HCT116 (cell line): Measurements from ENCODE around the gene RNF141. TPM values are rescaled to one million over a fixed set of nuclear protein-coding genes. Genes with fewer than 3 reads are reported as not detected.

ENCODE experiments used
- ATAC-seq: fragments of 200-7000 bp; cut with Tn5 transposase; 2 replicates; pipeline ENCODE4 v1.9.1; 2020; ENCODE audit warnings: mild to moderate bottlenecking, moderate library complexity
- BruUV-seq: library from RNA; stranded (reverse); fragments of 400-500 nt; replicated peaks from 2 replicates; lab custom pipeline; 2021; lab: Mats Ljungman, UMichigan
- CTCF ChIA-PET: fragments of 300-600 bp; sonication (Branson Sonifier 250); formaldehyde crosslinking; loops from one replicate; lab custom pipeline; 2021; ENCODE audit warnings: antibody characterized with exemption; lab: Charles Lee
- POLR2A ChIA-PET: fragments of 300-600, 350-600 bp; sonication (Branson Sonifier 250); formaldehyde crosslinking; loops from one replicate; lab custom pipeline; 2021; ENCODE audit warnings: antibody characterized with exemption; lab: Charles Lee
- RAD21 ChIA-PET, 2 experiments: fragments of 300-600 bp; sonication (Branson Sonifier 250); formaldehyde crosslinking; loops; one replicate each; lab custom pipeline; 2023; ENCODE audit warnings: low total read pairs in 2 of 2; ENCODE audit not compliant: uncharacterized antibody in 2 of 2, unreplicated experiment in 2 of 2, low non-redundant PET in 1 of 2; lab: Charles Lee
- DNase-seq: peaks from one replicate; pipeline ENCODE4 v3.0.0-alpha.2; 2010; ENCODE audit warnings: low read depth, low spot score
- H2AFZ ChIP-seq: fragments of 200-600 bp; shearing (Covaris generic), sonication (generic); 2 replicates; pipeline ENCODE4 v1.6.1; 2017; ENCODE audit warnings: low read depth, mixed run types, mixed read lengths, antibody characterized with exemption, low read length; ENCODE audit not compliant: poor library complexity, severe bottlenecking
- H3K27ac ChIP-seq: 2 replicates; pipeline ENCODE4 v1.5.1; 2012; ENCODE audit warnings: low read depth, low read length
- H3K27me3 ChIP-seq: fragments of 200-600 bp; sonication (generic); 2 replicates; pipeline ENCODE4 v1.6.1; 2016; ENCODE audit warnings: mixed run types, low read length, mixed read lengths; ENCODE audit not compliant: insufficient read depth
- H3K36me3 ChIP-seq, 2 experiments: fragments of 200-500 bp in 1 of 2; fragments of 200-600 bp in 1 of 2; sonication (Bioruptor generic) in 1 of 2; sonication (generic) in 1 of 2; 2 replicates each; pipeline versions ENCODE4 v1.5.1 to v1.6.1; 2014 to 2016; ENCODE audit warnings: low read length in 2 of 2, inconsistent platforms in 1 of 2, mixed read lengths in 1 of 2, mixed run types in 1 of 2; ENCODE audit not compliant: insufficient read depth in 2 of 2, control insufficient read depth in 1 of 2
- H3K4me1 ChIP-seq, 2 experiments: fragments of 200-600 bp in 1 of 2; sonication (generic) in 1 of 2; 2 replicates each; pipeline versions ENCODE4 v1.5.1 to v1.6.1; 2012 to 2017; ENCODE audit warnings: low read length in 2 of 2, inconsistent platforms in 1 of 2, mild to moderate bottlenecking in 1 of 2, mixed read lengths in 1 of 2, mixed run types in 1 of 2, moderate library complexity in 1 of 2; ENCODE audit not compliant: insufficient read depth in 2 of 2, control insufficient read depth in 1 of 2
- H3K4me2 ChIP-seq: fragments of 200-600 bp; sonication (generic); 2 replicates; pipeline ENCODE4 v1.6.1; 2017; ENCODE audit warnings: mixed run types, low read length, mixed read lengths
- H3K4me3 ChIP-seq, 2 experiments: fragments of 200-600 bp in 1 of 2; sonication (generic) in 1 of 2; replicated peaks in 1 of 2; 2 replicates each; pipeline ENCODE4 v1.5.1; 2011 to 2016; ENCODE audit warnings: low read length in 2 of 2, control low read depth in 1 of 2, low read depth in 1 of 2, mild to moderate bottlenecking in 1 of 2, mixed read lengths in 1 of 2, mixed run types in 1 of 2
- H3K79me2 ChIP-seq: fragments of 200-600 bp; sonication (generic); 2 replicates; pipeline ENCODE4 v1.6.1; 2017; ENCODE audit warnings: mild to moderate bottlenecking, mixed run types, low read length, moderate library complexity, mixed read lengths; ENCODE audit not compliant: insufficient read depth
- H3K9ac ChIP-seq: fragments of 200-600 bp; sonication (generic); 2 replicates; pipeline ENCODE4 v1.6.1; 2016; ENCODE audit warnings: low read length, mixed read lengths
- H3K9me2 ChIP-seq: fragments of 200-600 bp; sonication (generic), shearing (Covaris generic); 2 replicates; pipeline ENCODE4 v1.6.1; 2017; ENCODE audit warnings: mixed run types, mild to moderate bottlenecking, moderate library complexity; ENCODE audit not compliant: insufficient read depth
- H3K9me3 ChIP-seq, 2 experiments: fragments of 200-500 bp in 1 of 2; fragments of 200-600 bp in 1 of 2; sonication (Bioruptor generic) in 1 of 2; sonication (generic) in 1 of 2; 2 replicates each; pipeline ENCODE4 v1.6.1; 2014 to 2017; ENCODE audit warnings: low read length in 2 of 2, mixed read lengths in 2 of 2, inconsistent platforms in 1 of 2, low read depth in 1 of 2, mild to moderate bottlenecking in 1 of 2, mixed run types in 1 of 2, moderate library complexity in 1 of 2; ENCODE audit not compliant: control insufficient read depth in 1 of 2, insufficient read depth in 1 of 2
- H4K20me1 ChIP-seq: fragments of 200-600 bp; sonication (generic), shearing (Covaris generic); 2 replicates; pipeline ENCODE4 v1.6.1; 2017; ENCODE audit warnings: mixed run types, mild to moderate bottlenecking, moderate library complexity; ENCODE audit not compliant: insufficient read depth
- CBX3 ChIP-seq: IDR thresholded peaks from 2 replicates; pipeline ENCODE4 v1.6.1; 2012; ENCODE audit warnings: low read depth
- CEBPB ChIP-seq: IDR thresholded peaks from 2 replicates; pipeline ENCODE4 v1.6.1; 2012; ENCODE audit warnings: low read depth
- EGR1 ChIP-seq: IDR thresholded peaks from 2 replicates; pipeline ENCODE4 v1.6.1; 2012; ENCODE audit warnings: low read depth
- EZH2 ChIP-seq: fragments of 200-600 bp; sonication (generic); IDR thresholded peaks from 2 replicates; pipeline ENCODE4 v1.6.1; 2017; ENCODE audit warnings: antibody characterized with exemption, mixed run types
- EZH2phosphoT487 ChIP-seq: fragments of 200-600 bp; IDR thresholded peaks from 2 replicates; pipeline ENCODE4 v1.6.1; 2018; ENCODE audit warnings: antibody characterized with exemption, borderline replicate concordance
- FOSL1 ChIP-seq: IDR thresholded peaks from 2 replicates; pipeline ENCODE4 v1.6.1; 2012; ENCODE audit warnings: low read depth
- POLR2AphosphoS5 ChIP-seq: IDR thresholded peaks from 2 replicates; pipeline ENCODE4 v1.6.1; 2011; ENCODE audit warnings: mild to moderate bottlenecking, low read depth, low read length, moderate library complexity
- RAD21 ChIP-seq: IDR thresholded peaks from 2 replicates; pipeline ENCODE4 v1.6.1; 2012; ENCODE audit warnings: low read depth, mild to moderate bottlenecking
- SP1 ChIP-seq: IDR thresholded peaks from 2 replicates; pipeline ENCODE4 v1.6.1; 2012; ENCODE audit warnings: low read depth
- YY1 ChIP-seq: IDR thresholded peaks from 2 replicates; pipeline ENCODE4 v1.6.1; 2011; ENCODE audit warnings: low read length, low read depth, moderate library complexity, mild to moderate bottlenecking; ENCODE audit not compliant: insufficient replicate concordance; ENCODE audit errors: extremely low read depth
- ZFX ChIP-seq: fragments of 450-650 bp; IDR thresholded peaks from 2 replicates; pipeline ENCODE4 v1.6.1; 2017
- ZNF274 ChIP-seq: fragments of 200-500 bp; sonication (Bioruptor generic); IDR thresholded peaks from 2 replicates; pipeline ENCODE4 v1.6.1; 2014; ENCODE audit warnings: mild to moderate bottlenecking, low read depth, low read length, inconsistent platforms
- intact Hi-C: fragments of 100-400 bp; cut with micrococcal nuclease; formaldehyde crosslinking; loops from 2 replicates; pipeline ENCODE4 v1.10.0; 2022
- total RNA-seq: library from RNA; stranded (reverse); gene quantifications from one replicate; pipeline ENCODE4 v1.2.1, GENCODE V29; 2021; ENCODE audit not compliant: unreplicated experiment
- TF ChIP-seq, protein P1 (sequence below): IDR thresholded peaks from 2 replicates; pipeline ENCODE4 v1.6.1; 2011; ENCODE audit warnings: mild to moderate bottlenecking, low read length, moderate library complexity; ENCODE audit not compliant: insufficient replicate concordance; ENCODE audit errors: extremely low read depth
- TF ChIP-seq, protein P2 (sequence below), 3 experiments: fragments of 200-600 bp in 1 of 3; sonication (generic) in 1 of 3; IDR thresholded peaks in 2 of 3; conservative IDR thresholded peaks in 1 of 3; 2 replicates each; pipeline ENCODE4 v1.5.1; 2012 to 2017; ENCODE audit warnings: low read depth in 2 of 3, low read length in 2 of 3, antibody characterized with exemption in 1 of 3, borderline replicate concordance in 1 of 3, control low read depth in 1 of 3, mild to moderate bottlenecking in 1 of 3, mixed read lengths in 1 of 3, mixed run types in 1 of 3, moderate library complexity in 1 of 3; ENCODE audit not compliant: insufficient read depth in 1 of 3

RNF141 gene
- total RNA-seq, 1 experiment from 2014 or later, result 133 TPM

DNA sequence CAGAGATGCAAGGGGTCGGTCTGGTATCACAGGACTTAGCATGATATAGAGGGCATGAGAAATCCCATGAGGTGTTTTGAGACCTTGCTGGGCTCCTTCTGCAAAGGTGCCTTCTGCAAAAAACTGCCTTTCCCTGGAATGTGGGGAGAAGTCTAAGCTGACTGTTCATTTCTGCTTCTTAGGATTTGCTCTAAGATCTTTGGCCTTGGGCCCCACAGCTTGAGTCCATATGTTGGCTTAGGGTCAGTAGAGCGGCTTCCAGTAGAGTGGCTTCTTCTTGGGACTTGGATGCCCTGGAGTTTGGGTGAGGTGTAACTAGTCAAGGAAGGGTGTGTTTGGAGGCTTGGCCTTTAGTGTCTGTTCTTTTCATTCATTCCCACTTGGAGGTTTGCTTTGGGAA, 48.9 kb downstream of the RNF141 start:
- Histone ChIP-seq H3K79me2 (peaks cover 32% of the 10 kb centered on the region), H3K4me1 (peaks cover 46 to 52% of the 10 kb centered on the region in 2 experiments), H3K27ac (no peak overlapping the region), H2AFZ (no peak overlapping the region), H3K9me2 (no peaks in the 10 kb centered on the region), H4K20me1 (no peaks in the 10 kb centered on the region), H3K9ac (no peak overlapping the region), H3K9me3 (no peaks in the 10 kb centered on the region), H3K36me3 (peaks cover 3 to 40% of the 10 kb centered on the region in 2 experiments), H3K4me3 (no peak overlapping the region), H3K4me2 (no peak overlapping the region), H3K27me3 (no peaks in the 10 kb centered on the region)
- ATAC-seq, result no peak
- no TSS peak for BruUV-seq
- intact Hi-C loops, result no loop called here
- ChIA-PET RAD21 (no interaction called here), POLR2A (no interaction called here), CTCF (no interaction called here)
- DNase-seq, result no peak
- TF ChIP-seq CEBPB, result no peak
- no peak for TF ChIP-seq EZH2
- TF ChIP-seq ZNF274, result no peak
- TF ChIP-seq RAD21, result no peak
- no peak for TF ChIP-seq SP1
- no peak for TF ChIP-seq YY1
- TF ChIP-seq, protein P1, sequence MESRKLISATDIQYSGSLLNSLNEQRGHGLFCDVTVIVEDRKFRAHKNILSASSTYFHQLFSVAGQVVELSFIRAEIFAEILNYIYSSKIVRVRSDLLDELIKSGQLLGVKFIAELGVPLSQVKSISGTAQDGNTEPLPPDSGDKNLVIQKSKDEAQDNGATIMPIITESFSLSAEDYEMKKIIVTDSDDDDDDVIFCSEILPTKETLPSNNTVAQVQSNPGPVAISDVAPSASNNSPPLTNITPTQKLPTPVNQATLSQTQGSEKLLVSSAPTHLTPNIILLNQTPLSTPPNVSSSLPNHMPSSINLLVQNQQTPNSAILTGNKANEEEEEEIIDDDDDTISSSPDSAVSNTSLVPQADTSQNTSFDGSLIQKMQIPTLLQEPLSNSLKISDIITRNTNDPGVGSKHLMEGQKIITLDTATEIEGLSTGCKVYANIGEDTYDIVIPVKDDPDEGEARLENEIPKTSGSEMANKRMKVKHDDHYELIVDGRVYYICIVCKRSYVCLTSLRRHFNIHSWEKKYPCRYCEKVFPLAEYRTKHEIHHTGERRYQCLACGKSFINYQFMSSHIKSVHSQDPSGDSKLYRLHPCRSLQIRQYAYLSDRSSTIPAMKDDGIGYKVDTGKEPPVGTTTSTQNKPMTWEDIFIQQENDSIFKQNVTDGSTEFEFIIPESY, result no peak
- no peak for TF ChIP-seq ZFX
- TF ChIP-seq, protein P2, sequence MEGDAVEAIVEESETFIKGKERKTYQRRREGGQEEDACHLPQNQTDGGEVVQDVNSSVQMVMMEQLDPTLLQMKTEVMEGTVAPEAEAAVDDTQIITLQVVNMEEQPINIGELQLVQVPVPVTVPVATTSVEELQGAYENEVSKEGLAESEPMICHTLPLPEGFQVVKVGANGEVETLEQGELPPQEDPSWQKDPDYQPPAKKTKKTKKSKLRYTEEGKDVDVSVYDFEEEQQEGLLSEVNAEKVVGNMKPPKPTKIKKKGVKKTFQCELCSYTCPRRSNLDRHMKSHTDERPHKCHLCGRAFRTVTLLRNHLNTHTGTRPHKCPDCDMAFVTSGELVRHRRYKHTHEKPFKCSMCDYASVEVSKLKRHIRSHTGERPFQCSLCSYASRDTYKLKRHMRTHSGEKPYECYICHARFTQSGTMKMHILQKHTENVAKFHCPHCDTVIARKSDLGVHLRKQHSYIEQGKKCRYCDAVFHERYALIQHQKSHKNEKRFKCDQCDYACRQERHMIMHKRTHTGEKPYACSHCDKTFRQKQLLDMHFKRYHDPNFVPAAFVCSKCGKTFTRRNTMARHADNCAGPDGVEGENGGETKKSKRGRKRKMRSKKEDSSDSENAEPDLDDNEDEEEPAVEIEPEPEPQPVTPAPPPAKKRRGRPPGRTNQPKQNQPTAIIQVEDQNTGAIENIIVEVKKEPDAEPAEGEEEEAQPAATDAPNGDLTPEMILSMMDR (IDR thresholded peaks at IDR 0.05 in 2 of 3, conservative IDR thresholded peaks at IDR 0.05 in 1 of 3; ENCODE audit: borderline replicate concordance in 1 of 3, insufficient read depth in 1 of 3, low read depth in 2 of 3, low read length in 2 of 3), result no peak
- no peak for TF ChIP-seq CBX3
- TF ChIP-seq EZH2phosphoT487, result no peak
- TF ChIP-seq POLR2AphosphoS5, result no peak
- TF ChIP-seq EGR1, result no peak
- TF ChIP-seq FOSL1, result no peak
